Stomach (tissue), 4 donors: ENCODE data around the gene CHI3L1.

ENCODE experiments used
- EP300 ChIP-seq: sonication (generic); formaldehyde crosslinking; IDR thresholded peaks from one replicate; pipeline ENCODE4 v1.6.1; 2017; ENCODE audit warnings: antibody characterized with exemption
- POLR2A ChIP-seq, 4 donors: fragments of 450-650 bp; IDR thresholded peaks; one replicate each; pipeline ENCODE4 v1.6.1; 2016; ENCODE audit warnings: antibody characterized with exemption in 4 of 4, control low read depth in 2 of 4, mild to moderate bottlenecking in 1 of 4, moderate library complexity in 1 of 4

DNA sequence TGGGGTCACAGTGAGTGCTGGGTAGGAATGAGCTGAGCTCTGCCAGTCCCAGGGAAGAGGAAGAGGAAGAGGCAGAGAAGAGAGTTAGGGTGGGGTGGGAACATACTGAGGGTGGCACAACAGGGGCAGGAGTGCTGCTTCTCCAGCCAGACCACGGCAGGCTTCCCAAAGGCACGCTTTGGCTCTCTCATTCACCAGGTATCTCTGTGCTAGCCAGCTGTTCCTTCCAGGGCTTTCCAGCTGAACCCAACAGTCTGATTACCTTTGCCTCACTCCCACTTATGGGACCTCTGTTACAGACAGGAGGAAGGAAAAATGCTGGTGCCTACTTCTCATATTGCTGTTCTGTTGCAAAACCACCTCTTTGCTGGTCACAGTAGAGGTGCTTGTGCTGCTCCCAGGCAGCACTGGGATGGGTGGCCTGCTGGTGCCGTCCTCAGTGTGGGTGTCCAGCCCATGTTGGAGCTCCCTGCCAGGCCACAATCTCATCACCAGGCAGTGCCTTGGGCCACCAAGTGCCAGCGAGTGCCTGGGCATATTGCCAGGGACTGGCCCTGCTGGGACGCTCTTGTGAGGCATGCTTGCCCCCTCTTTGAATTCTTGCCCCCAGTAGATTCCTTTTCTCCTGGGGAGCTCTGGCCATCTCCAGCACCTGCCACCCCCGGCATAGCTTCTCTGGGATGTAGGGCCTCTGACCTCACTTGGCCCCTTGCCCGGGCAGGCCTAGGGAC lies 56.8 kb downstream of the CHI3L1 start:
- no peak for TF ChIP-seq EP300
- TF ChIP-seq POLR2A (IDR thresholded peaks at IDR 0.05): no peak
